Ramos (cell line): ENCODE data around the gene ARHGAP21.

Source experiments
- in situ Hi-C: fragments of 300-500 bp; cut with MboI; formaldehyde crosslinking; loops from one replicate; pipeline ENCODE4 v1.14.3; 2022; ENCODE audit warnings: low sequenced_read_pairs; ENCODE audit not compliant: unreplicated experiment

ARHGAP21 gene

DNA sequence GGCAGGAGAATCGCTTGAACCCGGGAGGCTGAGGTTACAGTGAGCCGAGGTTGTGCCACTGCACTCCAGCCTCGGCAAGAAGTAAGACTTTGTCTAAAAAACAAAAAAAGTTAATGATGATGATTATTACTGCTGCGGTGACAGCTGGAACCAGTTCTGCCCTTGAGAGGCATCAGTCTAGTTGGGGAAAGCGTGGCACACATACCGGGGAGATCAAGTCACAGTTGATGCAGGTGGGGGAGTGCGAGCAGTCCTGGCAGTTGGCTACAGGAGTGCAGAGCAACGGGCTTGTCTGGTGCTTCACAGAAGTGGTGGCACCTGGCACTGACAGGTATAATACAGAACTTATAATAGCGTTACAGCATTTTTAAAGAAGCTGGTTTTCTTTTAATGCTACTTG is 173.0 kb downstream of the ARHGAP21 start:
- in situ Hi-C loops = no loop called here

DNA sequence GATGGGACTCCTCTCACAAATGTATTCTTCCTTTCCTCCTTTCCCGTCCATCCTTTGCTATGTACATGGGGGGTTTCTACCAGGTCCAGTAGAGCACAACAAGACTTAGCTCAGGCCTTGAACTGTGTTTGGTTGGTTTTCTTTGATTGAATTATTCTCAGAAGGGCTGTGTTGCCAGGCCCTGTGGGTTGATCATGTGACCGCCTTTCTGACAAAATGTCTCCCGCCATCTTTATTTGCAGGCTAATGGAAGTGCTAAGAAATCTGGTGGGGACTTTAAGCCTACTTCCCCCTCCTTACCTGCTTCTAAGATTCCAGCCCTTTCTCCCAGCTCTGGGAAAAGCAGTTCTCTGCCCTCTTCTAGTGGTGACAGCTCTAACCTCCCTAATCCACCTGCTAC is 178.1 kb downstream of the ARHGAP21 start:
- in situ Hi-C loops = no loop called here

DNA sequence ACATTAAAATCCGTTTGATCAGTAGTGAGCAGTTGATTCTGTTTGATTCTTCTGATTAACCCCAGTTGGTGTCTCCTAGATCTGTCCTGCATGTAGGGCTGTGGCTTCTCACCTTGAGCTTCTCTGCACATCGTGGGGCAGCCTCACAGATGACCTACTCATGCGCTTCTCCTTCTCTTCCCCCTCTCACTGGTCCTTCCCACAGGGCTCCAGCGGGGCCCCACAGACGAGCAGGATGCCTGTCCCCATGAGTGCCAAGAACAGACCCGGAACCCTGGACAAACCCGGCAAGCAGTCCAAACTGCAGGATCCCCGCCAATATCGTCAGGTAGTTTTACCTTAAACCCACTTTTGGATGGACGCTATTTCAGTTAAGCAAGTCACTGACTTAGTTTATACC is 178.9 kb downstream of the ARHGAP21 start:
- in situ Hi-C loops = no loop called here

DNA sequence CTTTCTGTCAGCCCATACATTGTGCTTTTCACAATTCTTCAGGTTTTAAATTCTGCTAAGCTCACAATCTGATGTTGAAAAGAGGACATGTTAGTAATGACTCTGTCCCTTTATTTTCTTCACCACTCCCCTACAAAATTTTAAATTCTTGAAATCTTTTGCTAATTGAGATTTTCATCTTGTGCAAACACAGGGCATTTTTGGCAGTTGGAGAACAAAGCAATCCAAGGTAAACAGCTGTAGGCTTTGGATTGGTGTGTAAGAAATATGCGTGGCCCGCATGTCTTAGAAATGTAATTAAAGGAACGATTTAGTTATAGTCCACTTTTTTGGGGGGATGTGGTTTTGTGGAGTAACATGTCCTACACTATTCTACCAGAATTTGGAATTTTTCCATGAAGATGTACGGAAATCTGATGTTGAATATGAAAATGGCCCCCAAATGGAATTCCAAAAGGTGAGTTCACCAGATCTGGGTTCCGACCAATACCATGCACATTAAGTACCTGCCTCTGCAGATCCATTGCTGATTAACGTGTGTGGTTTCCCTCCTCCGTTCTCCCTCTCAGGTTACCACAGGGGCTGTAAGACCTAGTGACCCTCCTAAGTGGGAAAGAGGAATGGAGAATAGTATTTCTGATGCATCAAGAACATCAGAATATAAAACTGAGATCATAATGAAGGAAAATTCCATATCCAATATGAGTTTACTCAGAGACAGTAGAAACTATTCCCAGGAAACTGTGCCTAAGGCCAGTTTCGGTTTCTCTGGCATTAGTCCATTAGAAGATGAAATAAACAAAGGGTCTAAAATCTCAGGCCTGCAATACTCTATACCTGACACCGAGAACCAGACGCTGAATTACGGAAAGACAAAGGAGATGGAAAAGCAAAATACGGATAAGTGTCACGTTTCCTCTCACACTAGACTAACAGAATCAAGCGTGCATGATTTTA is 181.1 kb downstream of the ARHGAP21 start:
- in situ Hi-C loops = no loop called here

DNA sequence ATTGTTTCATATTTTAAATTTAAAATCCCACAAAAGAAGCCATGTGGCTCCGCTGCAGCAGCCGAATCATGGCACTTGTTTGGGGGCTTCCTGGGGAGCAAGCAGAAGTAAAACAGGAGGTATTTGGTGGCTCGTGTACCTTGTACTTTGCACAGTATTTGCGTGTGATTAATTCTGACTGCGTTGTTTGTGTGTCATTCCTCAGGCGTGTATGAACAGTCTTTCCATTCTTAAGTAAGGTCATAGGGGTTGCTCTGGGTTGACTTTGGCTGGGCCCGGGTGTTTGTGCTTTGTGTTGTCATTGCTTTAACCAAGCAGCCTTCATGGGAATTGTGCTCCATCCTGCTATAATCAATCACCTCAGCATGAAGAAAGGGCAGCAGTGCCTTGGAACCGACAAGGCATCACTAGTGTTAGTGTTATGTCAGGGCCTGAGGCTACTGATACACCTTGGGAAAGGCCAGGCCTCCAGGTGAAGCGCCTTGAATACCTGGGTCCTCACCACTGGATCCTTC is 182.4 kb downstream of the ARHGAP21 start:
- in situ Hi-C loops = no loop called here

DNA sequence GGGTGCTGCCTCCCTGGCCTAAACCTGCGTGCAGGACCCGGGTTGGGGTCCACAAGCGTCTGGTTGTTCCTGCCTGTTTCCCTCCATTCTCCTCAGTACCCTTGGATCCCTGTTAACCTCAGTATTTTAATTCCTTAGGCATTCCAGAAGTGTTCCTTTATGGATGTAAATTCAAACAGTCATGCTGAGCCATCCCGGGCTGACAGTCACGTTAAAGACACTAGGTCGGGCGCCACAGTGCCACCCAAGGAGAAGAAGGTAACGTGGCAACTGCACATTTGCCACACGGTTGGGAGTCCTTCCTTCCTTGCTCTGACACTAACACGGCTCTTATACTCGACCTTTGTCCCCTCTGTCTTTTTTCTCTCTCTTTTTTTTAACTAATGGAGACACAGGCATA is 187.1 kb downstream of the ARHGAP21 start:
- in situ Hi-C loops = no loop called here

DNA sequence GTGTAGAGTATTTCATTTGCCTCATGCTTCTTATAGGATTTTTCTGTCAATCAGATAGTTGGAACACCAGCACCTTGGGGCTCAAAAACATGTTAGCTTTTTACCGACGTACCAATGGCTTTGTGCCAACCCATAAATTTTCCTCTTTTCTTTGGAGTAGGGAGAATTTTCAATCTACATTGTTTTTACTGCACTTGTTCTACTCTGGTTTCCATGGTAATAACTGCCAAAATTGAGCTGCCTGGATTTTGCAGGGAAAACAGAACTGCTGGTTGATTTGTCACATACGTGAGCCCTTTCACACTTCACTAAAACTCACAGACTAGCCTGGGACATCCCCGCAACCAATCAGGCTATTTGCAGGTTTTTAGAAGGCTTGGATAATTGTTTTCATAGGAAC is 189.7 kb downstream of the ARHGAP21 start:
- in situ Hi-C loops = no loop called here
